ENCODE data around the gene ANGPTL4.
"Not testable (repeated sequence)": the region's sequence is repeated elsewhere in the genome, so short reads cannot be mapped to it uniquely, and the experiment has no call there.

The ANGPTL4 gene

DNA sequence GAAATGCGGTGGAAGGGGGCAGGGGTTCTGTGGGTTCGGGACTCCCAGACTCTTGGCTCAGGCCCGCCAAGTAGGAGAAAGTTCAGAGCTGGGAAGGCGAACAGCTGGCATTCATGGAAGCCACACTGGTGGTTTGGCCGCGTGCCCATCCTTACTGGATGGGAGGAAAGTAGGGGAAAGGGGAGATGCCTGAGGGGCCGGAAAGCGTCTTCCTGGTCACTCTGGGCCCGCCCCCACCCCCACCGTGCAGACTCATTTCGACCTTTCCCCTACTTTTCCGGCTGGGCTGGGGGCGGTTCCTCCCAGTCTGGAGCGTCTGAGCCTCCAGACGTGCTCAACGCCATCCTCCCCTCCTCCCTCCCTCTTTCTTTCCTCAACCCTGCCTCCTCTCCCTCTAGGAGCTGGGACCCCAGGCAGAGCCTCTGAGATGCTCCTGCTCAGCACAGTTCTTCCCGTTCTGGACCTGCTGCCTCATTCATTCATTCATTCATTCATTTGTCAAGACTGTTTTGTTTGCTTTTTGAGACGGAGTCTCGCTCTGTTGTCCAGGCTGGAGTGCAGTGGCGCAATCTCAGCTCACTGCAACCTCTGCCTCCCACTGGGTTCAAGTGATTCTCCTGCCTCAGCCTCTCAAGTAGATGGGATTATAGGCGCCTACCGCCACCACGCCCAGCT lies 3.5 kb downstream of the ANGPTL4 start:
- in situ Hi-C loops (cut with HindIII; ENCODE audit: low sequenced_read_pairs), result no loop called here
- peak; percentile 96 for DNase-seq (ENCODE audit: low read depth, low spot score)
- no peak overlapping the region for H3K4me3 ChIP-seq (ENCODE audit: low read depth, low read length)

DNA sequence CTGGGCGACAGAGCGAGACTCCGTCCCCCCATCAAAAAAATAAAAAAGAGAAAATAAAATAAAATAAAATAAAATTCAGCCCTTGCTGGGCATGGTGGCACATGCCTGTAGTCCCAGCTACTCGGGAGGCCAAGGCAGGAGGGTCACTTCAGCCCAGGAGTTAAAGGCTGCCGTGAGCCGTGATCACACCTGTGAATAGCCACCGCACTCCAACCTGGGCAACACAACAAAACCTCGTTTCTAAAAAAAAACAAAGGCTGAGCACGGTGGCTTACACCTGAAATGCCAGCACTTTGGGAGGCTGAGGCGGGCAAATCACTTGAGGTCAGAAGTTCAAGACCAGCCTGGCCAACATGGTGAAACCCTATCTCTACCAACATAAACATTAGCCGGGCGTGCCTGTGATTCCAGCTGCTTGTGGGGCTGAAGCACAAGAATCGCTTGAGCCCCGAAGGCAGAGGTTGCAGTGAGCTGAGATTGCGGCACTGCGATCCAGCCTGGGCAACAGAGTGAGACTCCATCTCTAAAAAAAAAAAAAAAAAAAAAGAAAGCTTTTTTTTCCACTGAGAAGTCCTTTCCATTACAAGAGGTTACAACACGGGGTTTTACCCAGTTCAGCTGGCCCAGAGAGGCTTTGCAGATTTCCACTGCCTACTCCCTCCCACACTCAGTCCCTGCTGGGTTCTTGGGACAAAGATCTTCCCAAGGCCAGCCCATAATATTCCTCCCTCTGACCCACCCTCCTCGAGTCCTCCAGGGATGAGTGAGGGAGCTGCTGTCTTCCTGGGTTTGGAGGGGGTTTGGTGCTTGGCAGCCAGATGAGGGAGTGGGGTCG lies 6.4 kb downstream of the ANGPTL4 start:
- no peak for DNase-seq (ENCODE audit: low read depth, low spot score)
- H3K4me3 ChIP-seq (ENCODE audit: low read depth, low read length), result no peak overlapping the region
- TF ChIP-seq, protein P1, sequence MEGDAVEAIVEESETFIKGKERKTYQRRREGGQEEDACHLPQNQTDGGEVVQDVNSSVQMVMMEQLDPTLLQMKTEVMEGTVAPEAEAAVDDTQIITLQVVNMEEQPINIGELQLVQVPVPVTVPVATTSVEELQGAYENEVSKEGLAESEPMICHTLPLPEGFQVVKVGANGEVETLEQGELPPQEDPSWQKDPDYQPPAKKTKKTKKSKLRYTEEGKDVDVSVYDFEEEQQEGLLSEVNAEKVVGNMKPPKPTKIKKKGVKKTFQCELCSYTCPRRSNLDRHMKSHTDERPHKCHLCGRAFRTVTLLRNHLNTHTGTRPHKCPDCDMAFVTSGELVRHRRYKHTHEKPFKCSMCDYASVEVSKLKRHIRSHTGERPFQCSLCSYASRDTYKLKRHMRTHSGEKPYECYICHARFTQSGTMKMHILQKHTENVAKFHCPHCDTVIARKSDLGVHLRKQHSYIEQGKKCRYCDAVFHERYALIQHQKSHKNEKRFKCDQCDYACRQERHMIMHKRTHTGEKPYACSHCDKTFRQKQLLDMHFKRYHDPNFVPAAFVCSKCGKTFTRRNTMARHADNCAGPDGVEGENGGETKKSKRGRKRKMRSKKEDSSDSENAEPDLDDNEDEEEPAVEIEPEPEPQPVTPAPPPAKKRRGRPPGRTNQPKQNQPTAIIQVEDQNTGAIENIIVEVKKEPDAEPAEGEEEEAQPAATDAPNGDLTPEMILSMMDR (IDR thresholded peaks at IDR 0.05; ENCODE audit: low read depth, low read length), result no peak
- in situ Hi-C loops (cut with HindIII; ENCODE audit: low sequenced_read_pairs), result no loop called here

More for the DNA sequence above, 3.5 kb downstream of the ANGPTL4 start:
- TF ChIP-seq, protein P1 (IDR thresholded peaks at IDR 0.05; ENCODE audit: low read depth, low read length), result no peak

DNA sequence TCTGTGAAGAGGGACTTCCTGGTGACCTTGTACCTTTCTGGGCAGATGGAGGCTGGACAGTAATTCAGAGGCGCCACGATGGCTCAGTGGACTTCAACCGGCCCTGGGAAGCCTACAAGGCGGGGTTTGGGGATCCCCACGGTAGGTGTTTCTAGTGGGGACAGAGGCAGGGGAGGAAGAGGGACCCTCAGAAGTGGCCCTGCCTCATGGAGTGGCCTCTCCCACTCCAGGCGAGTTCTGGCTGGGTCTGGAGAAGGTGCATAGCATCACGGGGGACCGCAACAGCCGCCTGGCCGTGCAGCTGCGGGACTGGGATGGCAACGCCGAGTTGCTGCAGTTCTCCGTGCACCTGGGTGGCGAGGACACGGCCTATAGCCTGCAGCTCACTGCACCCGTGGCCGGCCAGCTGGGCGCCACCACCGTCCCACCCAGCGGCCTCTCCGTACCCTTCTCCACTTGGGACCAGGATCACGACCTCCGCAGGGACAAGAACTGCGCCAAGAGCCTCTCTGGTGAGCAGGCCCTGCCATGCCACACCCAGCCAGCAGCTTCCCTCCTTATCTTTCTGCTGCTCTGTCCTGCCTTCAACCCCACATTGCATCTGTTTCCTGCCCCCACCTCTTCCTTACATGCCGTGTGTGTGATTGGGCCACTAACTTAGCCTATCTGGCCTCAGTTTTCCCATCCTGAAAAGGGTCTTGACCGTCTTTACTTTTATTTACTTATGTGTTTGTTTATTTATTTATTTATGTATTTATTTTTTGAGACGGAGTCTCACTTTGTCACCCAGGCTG lies 7.3 kb downstream of the ANGPTL4 start:
- DNase-seq (ENCODE audit: low read depth, low spot score), result no peak
- TF ChIP-seq, protein P1 (IDR thresholded peaks at IDR 0.05; ENCODE audit: low read depth, low read length), result no peak
- in situ Hi-C loops (cut with HindIII; ENCODE audit: low sequenced_read_pairs), result no loop called here
- H3K4me3 ChIP-seq (ENCODE audit: low read depth, low read length), result no peak overlapping the region

DNA sequence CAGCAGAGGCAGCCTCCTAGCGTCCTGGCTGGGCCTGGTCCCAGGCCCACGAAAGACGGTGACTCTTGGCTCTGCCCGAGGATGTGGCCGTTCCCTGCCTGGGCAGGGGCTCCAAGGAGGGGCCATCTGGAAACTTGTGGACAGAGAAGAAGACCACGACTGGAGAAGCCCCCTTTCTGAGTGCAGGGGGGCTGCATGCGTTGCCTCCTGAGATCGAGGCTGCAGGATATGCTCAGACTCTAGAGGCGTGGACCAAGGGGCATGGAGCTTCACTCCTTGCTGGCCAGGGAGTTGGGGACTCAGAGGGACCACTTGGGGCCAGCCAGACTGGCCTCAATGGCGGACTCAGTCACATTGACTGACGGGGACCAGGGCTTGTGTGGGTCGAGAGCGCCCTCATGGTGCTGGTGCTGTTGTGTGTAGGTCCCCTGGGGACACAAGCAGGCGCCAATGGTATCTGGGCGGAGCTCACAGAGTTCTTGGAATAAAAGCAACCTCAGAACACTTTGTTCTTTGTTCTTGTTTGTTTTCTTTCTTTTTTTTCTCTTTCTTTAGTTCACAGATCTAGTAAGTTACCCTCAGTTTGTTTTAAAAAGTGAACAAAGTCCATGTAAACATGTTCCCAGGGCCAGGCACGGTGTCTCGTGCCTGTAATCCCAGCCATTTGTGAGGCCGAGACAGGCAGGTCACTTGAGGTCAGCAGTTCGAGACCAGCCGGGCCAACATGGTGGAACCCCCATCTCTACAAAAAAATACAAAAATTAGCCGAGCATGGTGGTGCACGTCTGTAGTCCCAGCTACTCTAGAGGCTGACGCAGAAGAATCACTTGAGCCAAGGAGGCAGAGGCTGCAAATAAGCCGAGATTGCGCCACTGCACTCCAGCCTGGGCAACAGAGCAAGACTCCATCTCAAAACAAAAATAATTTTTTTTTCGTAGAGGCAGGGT lies 10.2 kb downstream of the ANGPTL4 start:
- in situ Hi-C loops (cut with HindIII; ENCODE audit: low sequenced_read_pairs), result no loop called here

DNA sequence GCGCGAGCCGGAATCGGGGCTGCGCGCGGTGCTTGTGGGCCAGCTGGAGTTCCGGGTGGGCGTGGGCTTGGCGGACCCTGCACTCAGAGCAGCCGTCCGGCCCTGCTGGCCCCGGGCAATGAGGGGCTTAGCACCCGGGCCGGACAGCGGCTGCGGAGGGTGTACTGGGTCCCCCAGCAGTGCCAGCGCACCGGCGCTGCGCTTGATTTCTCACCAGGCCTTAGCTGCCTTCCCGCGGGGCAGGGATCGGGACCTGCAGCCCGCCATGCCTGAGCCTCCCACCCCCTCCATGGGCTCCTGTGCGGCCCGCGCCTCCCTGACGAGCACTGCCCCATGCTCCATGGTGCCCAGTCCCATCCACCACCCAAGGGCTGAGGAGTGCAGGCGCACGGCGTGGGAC lies 11.8 kb downstream of the ANGPTL4 start:
- H3K4me3 ChIP-seq (ENCODE audit: low read depth, low read length); in situ Hi-C loops (cut with HindIII; ENCODE audit: low sequenced_read_pairs); DNase-seq (ENCODE audit: low read depth, low spot score): not testable (repeated sequence)

More for the DNA sequence above, 10.2 kb downstream of the ANGPTL4 start:
- peak; percentile 42 for DNase-seq (ENCODE audit: low read depth, low spot score)
- TF ChIP-seq, protein P1 (IDR thresholded peaks at IDR 0.05; ENCODE audit: low read depth, low read length), result no peak
- H3K4me3 ChIP-seq (ENCODE audit: low read depth, low read length), result no peak overlapping the region

DNA sequence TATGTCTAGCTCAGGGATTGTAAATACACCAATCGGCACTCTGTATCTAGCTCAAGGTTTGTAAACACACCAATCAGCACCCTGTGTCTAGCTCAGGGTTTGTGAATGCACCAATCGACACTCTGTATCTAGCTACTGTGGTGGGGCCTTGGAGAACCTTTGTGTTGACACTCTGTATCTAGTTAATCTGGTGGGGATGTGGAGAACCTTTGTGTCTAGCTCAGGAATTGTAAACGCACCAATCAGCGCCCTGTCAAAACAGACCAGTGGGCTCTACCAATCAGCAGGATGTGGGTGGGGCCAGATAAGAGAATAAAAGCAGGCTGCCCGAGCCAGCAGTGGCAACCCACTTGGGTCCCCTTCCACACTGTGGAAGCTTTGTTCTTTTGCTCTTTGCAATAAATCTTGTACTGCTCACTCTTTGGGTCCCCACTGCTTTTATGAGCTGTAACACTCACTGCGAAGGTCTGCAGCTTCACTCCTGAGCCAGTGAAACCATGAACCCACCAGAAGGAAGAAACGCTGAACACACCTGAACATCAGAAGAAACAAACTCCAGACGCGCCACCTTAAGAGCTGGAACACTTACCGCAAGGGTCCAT lies 12.5 kb downstream of the ANGPTL4 start:
- DNase-seq (ENCODE audit: low read depth, low spot score); in situ Hi-C loops (cut with HindIII; ENCODE audit: low sequenced_read_pairs); H3K4me3 ChIP-seq (ENCODE audit: low read depth, low read length): not testable (repeated sequence)

Measured in astrocyte of the spinal cord (primary cell).